Measurements from ENCODE around the gene R3HDM2.

The R3HDM2 gene

DNA sequence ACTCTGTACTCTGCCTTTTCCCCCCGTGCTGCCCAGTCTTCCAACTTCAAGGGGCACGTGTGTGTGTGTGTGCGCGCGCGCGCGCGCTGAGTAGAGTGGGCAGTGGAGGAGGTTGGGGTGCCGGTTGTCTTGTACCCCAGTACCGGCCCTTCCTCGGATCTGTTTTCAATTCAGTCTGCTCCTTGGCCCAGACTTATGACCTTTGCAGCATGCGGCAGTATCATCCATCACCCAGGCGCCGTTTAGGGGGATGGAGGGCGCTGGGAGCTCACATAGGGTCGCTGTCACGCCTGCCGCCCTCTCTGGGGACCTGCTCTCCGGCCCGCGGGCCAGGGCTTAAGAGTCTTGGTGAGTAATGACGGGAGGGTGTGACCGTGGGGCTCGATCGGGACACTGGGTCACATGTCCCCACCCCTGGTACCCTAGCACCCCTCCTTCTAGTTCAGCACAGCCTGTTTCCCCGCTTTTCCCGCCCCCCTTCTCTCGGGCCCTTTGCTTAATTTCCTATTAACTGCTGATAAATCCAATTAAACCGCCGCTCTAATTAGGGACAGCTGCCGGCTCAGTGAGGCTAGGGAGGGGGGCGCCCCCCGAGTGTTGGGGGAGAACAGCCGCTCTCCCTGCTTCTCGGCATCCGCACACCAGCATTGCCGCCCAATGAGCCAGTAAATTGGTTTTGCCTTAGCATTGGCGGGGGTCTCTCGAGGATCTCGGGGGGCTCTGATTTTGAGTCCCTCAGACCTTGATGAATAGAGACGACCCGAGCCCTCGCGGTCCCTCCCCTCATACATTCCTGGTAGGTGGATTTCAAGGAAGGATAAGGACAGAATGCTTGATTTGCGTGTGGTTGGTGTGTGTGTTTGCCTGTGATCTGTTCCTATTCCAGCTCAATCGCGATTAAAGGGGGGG is 189.2 kb downstream of the R3HDM2 start:
- DNase-seq (ENCODE audit: low read depth in 2 of 2), result no peak

DNA sequence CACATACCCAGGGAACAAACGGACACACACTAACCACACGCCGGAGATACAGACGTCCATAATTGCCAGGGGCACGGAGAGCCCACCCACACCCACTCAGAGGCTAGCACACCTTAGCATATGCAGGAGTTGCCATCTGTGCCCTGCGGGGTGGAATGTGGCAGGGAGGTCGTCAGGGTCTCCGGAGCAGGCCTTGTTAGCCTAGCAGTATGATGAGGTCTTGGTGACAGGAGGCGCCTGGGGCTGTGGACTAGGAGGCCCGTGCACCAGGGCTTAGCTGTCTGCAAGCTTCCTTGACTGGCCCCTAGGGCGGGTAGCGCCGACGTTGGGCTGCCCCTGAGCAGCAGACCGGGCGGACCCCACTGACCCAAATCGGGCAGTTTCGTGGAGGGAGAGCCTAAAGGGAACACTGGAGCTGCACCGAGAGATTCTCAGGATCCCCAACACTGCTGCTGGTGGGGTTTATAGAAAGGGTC is 189.9 kb downstream of the R3HDM2 start:
- DNase-seq (ENCODE audit: low read depth in 2 of 2), result no peak

- DNase-seq (ENCODE audit: low read depth in 2 of 2), result no peak
Observed at GRCh38 chr12:57240066-57240921, 190.5 kb downstream of the R3HDM2 start.

DNA sequence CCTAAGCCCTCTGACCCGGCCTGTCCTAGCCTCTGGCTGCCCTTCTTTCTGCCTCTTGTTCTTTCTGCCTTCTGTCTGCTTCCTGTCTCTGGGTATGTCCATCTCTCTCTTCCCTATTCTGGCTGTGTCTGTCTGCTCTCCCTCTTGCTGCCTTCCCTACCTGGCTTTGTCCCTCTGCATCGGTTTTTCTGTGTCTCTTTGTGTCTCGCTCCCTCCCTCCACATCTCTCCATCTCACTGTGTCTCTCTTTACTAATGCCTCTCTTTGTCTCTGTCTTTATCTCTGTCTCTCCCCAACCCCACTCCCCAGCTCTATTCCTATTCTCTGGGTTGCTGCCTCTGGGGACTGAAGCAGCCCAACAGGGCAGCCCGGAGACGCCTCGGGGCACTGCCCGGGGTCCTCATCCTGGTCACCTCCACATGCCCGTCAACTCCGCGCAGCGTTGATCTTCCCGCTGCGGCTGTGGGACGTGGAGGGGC is 191.2 kb downstream of the R3HDM2 start:
- DNase-seq (ENCODE audit: low read depth in 2 of 2), result no peak

- DNase-seq (ENCODE audit: low read depth in 2 of 2), result peak; percentile 62
Observed at GRCh38 chr12:57238854-57239554, 191.8 kb downstream of the R3HDM2 start.

- no peak for DNase-seq (ENCODE audit: low read depth in 2 of 2)
Observed at GRCh38 chr12:57237932-57238853, 192.7 kb downstream of the R3HDM2 start.

- no peak for DNase-seq (ENCODE audit: low read depth in 2 of 2)
Observed at GRCh38 chr12:57237596-57237931, 193.3 kb downstream of the R3HDM2 start.

DNA sequence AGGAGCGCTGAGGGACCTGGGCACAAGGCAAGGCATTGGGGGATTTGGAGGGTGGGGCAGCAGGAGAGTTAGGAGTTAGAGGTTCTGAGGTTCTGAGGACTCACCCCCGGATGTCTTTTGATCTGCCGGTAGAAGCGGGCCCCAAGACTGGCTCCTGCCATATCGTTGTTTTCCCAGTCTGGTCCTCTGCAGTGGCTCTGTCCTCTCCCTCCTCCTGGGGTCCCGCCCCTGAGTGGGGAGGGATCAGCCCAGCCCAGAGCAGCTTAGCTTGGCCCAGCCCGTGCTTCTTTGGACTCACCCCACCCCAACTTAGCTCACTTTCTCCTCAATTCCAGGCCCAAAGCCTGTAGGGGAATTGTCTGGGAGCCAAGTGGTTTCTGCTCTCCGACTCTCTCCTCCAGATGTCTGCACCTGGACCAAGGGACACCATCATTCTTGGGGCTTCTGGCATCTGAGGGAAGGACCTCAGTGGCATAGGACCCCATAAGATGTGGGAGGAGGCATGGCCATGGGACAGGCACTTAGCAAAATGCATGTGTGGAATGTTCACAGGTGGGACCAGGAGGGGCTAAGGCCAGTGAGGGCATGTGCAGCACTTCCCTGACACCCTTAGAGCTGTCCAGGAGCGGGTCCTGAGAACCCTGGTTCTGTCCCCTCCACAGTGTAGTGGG is 193.8 kb downstream of the R3HDM2 start:
- DNase-seq (ENCODE audit: low read depth in 2 of 2), result no peak

- DNase-seq (ENCODE audit: low read depth in 2 of 2), result no peak
Observed at GRCh38 chr12:57236201-57236924, 194.5 kb downstream of the R3HDM2 start.

- DNase-seq (ENCODE audit: low read depth in 2 of 2), result no peak
Observed at GRCh38 chr12:57235728-57236131, 195.1 kb downstream of the R3HDM2 start.

DNA sequence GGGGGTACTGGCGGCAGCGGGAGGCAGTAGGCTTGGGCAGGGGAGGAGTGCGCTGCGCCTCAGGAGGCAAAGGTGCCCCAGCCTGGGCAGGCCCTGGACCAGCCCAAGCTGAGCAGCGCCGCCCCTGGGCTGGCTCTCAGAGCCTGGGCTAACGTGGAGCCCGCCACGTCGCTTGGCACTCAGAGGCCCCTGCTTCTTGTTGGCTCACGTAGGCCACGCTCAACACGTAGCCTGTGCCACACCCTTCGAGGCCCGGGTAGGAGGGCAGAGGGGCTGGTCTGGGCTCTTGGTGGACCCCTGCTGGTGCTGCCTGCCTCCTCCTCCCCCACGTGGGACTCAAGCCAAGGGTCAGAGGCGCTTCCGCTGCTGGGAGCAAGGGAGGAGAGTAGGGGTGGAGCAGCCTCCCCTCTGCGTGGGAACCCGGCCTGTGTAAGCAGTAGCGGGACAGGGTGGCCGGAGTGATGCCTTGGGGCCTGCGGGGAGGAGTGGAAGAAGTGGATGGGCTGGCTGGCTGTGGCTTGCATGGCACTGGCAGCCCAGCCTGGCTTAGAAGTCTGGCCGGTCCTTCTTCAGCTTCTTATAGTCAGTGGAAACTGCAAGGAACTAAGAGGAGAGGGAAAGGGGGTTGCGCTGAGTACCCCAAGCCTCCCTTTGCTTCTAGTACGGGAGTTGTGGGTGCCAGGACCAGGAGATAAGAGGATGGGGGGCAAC is 195.7 kb downstream of the R3HDM2 start:
- DNase-seq (ENCODE audit: low read depth in 2 of 2), result no peak

GRCh38 chr12:57234571-57235016 is 196.2 kb downstream of the R3HDM2 start:
- no peak for DNase-seq (ENCODE audit: low read depth in 2 of 2)

DNA sequence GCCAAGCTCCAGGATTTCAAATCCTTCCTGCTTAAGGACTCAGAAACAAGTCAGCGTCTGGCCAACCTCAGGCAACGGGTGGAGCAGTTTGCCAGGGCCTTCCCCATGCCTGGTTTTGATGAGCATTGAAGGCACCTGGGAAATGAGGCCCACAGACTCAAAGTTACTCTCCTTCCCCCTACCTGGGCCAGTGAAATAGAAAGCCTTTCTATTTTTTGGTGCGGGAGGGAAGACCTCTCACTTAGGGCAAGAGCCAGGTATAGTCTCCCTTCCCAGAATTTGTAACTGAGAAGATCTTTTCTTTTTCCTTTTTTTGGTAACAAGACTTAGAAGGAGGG is 196.6 kb downstream of the R3HDM2 start:
- DNase-seq (ENCODE audit: low read depth in 2 of 2), result no peak

DNA sequence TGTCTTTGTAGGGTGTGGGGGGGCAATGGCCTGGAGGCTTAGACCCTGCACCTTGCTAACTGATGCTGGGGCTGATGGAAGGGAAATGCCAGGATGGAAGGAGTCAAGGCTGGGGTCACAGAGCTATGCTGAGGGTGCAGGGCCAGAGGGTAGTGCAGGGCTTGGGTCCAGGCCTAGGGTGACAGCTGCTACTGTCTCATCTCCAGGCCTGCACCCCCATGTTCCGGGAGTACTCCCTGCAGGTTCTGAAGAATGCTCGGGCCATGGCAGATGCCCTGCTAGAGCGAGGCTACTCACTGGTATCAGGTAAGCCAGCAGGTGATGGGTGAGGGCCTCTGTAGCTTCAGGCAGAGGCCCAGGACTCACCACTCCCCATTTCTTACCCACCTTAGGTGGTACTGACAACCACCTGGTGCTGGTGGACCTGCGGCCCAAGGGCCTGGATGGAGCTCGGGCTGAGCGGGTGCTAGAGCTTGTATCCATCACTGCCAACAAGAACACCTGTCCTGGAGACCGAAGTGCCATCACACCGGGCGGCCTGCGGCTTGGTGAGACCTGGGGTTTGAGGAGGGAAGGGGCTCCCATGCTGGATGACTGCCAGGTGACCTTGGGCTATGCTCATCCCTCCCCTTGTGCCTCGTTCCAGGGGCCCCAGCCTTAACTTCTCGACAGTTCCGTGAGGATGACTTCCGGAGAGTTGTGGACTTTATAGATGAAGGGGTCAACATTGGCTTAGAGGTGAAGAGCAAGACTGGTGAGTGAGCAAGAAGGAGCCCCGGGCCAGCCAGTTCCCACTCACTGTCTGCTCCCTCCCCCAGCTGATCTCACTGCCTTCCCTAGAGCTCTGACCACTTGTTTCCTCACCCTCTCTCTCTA is 197.2 kb downstream of the R3HDM2 start:
- DNase-seq (ENCODE audit: low read depth in 2 of 2), result no peak

DNA sequence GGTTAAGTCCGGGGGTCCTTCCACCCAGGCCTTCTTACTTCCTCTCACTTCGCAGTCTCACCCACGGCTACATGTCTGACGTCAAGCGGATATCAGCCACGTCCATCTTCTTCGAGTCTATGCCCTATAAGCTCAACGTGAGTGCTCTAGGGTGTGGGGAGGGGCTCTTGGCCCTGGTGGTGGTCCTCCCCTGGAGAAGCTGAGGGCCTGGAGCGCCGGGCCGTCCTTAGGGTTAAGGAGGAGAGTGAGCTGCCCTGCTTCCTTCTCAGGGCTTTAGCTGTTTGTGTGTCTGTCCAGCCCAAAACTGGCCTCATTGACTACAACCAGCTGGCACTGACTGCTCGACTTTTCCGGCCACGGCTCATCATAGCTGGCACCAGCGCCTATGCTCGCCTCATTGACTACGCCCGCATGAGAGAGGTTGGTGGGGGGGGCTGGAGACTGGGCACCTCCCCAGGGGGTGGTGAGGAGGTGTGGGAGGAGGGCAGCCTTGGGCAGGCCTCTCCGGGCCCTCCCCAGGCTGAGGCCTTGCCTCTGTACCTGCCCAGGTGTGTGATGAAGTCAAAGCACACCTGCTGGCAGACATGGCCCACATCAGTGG is 198.6 kb downstream of the R3HDM2 start:
- no peak for DNase-seq (ENCODE audit: low read depth in 2 of 2)

DNA sequence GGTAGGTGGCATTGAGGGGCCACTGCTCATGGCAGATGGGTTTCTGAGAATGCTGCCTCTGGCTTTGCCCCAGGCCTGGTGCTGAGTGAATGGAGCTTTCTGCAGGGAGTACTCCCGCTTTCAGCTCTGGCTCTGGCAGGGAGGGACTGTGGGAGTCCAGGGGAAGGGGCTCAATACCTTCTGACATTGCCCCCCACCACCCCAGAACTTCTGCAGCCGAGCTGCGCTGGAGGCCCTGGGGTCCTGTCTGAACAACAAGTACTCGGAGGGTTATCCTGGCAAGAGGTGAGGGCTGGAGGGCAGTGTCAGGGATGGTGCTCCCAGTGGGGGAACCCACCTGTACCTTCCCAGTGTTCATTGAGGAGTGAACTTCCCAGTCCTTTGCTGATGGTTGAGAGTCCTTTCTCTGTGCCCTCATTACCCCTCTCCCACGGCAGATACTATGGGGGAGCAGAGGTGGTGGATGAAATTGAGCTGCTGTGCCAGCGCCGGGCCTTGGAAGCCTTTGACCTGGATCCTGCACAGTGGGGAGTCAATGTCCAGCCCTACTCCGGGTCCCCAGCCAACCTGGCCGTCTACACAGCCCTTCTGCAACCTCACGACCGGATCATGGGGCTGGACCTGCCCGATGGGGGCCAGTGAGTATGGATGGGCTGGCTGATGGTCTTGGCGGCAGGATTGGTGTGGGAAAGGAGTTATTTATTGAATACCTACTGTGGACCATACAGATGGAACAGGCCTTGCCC is 199.4 kb downstream of the R3HDM2 start:
- DNase-seq (ENCODE audit: low read depth in 2 of 2), result no peak
